Upper lobe of left lung (tissue), 4 donors: Measurements from ENCODE around the gene FBRSL1.

Experiments used
- EP300 ChIP-seq, 4 donors: sonication (generic); formaldehyde crosslinking; IDR thresholded peaks; one replicate each; pipeline ENCODE4 v1.5.1; 2017; ENCODE audit warnings: antibody characterized with exemption in 4 of 4, control low read depth in 2 of 4
- POLR2A ChIP-seq, 4 donors: fragments of 450-650 bp; IDR thresholded peaks; one replicate each; pipeline ENCODE4 v1.5.1; 2016 to 2017; ENCODE audit warnings: antibody characterized with exemption in 4 of 4, mild to moderate bottlenecking in 2 of 4
- POLR2AphosphoS5 ChIP-seq, 2 donors: sonication (generic); formaldehyde crosslinking; IDR thresholded peaks; one replicate each; pipeline ENCODE4 v1.5.1; 2017; ENCODE audit warnings: antibody characterized with exemption in 2 of 2
- TF ChIP-seq, protein P1 (sequence below), 6 experiments: fragments of 450-650 bp in 4 of 6; fragments of 200-600 bp in 2 of 6; sonication (generic) in 2 of 6; IDR thresholded peaks; one replicate each; pipeline ENCODE4 v1.5.1; 2016 to 2019; ENCODE audit warnings: antibody characterized with exemption in 6 of 6

GRCh38 chr12:132536102-132536876 is 46.3 kb downstream of the FBRSL1 start:
- TF ChIP-seq EP300 (IDR thresholded peaks at IDR 0.05): no peak
- TF ChIP-seq, protein P1, sequence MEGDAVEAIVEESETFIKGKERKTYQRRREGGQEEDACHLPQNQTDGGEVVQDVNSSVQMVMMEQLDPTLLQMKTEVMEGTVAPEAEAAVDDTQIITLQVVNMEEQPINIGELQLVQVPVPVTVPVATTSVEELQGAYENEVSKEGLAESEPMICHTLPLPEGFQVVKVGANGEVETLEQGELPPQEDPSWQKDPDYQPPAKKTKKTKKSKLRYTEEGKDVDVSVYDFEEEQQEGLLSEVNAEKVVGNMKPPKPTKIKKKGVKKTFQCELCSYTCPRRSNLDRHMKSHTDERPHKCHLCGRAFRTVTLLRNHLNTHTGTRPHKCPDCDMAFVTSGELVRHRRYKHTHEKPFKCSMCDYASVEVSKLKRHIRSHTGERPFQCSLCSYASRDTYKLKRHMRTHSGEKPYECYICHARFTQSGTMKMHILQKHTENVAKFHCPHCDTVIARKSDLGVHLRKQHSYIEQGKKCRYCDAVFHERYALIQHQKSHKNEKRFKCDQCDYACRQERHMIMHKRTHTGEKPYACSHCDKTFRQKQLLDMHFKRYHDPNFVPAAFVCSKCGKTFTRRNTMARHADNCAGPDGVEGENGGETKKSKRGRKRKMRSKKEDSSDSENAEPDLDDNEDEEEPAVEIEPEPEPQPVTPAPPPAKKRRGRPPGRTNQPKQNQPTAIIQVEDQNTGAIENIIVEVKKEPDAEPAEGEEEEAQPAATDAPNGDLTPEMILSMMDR (IDR thresholded peaks at IDR 0.05): no peak
- TF ChIP-seq POLR2A (IDR thresholded peaks at IDR 0.05): no peak
- no peak for TF ChIP-seq POLR2AphosphoS5 (IDR thresholded peaks at IDR 0.05)
